COLO829 (cell line): Measurements from ENCODE around the gene TTC23.
A peak's percentile ranks its signal among the peaks of the same experiment; 100 is the strongest.

Source experiments
- DNase-seq: peaks from one replicate; pipeline ENCODE4 v3.0.0; 2012; ENCODE audit warnings: low spot score

The TTC23 gene

GRCh38 chr15:99102332-99103235 is 146.8 kb downstream of the TTC23 start:
- no peak for DNase-seq

GRCh38 chr15:99101501-99101900 is 147.9 kb downstream of the TTC23 start:
- no peak for DNase-seq

- peak; percentile 72 for DNase-seq
Observed at GRCh38 chr15:99100245-99101173, 148.9 kb downstream of the TTC23 start.

- DNase-seq: no peak
Observed at GRCh38 chr15:99099661-99100060, 149.7 kb downstream of the TTC23 start.

- DNase-seq: no peak
Observed at GRCh38 chr15:99098991-99099390, 150.4 kb downstream of the TTC23 start.

GRCh38 chr15:99098426-99098825 is 151.0 kb downstream of the TTC23 start:
- DNase-seq: no peak

GRCh38 chr15:99097441-99098410 is 151.7 kb downstream of the TTC23 start:
- no peak for DNase-seq

GRCh38 chr15:99096894-99097426 is 152.4 kb downstream of the TTC23 start:
- no peak for DNase-seq

- no peak for DNase-seq
Observed at GRCh38 chr15:99096173-99096893, 153.0 kb downstream of the TTC23 start.

- no peak for DNase-seq
Observed at GRCh38 chr15:99095626-99096025, 153.8 kb downstream of the TTC23 start.

- no peak for DNase-seq
Observed at GRCh38 chr15:99092554-99093172, 156.7 kb downstream of the TTC23 start.

GRCh38 chr15:99090938-99091337 is 158.4 kb downstream of the TTC23 start:
- no peak for DNase-seq

GRCh38 chr15:99090011-99090699 is 159.2 kb downstream of the TTC23 start:
- no peak for DNase-seq

GRCh38 chr15:99087405-99087943 is 161.9 kb downstream of the TTC23 start:
- no peak for DNase-seq

GRCh38 chr15:99086327-99086667 is 163.1 kb downstream of the TTC23 start:
- DNase-seq: no peak
